GM06990 (cell line): Measurements from ENCODE around the gene OR52A1.

Experiments used
- DNase-seq: peaks from one replicate; pipeline ENCODE4 v3.0.0-alpha.2; 2011; ENCODE audit not compliant: insufficient read length; ENCODE audit errors: extremely low read depth
- H3K27me3 ChIP-seq: replicated peaks from 2 replicates; pipeline ENCODE4 v1.6.0; 2011; ENCODE audit warnings: low read length; ENCODE audit not compliant: control insufficient read depth, insufficient read depth
- H3K36me3 ChIP-seq: 2 replicates; pipeline ENCODE4 v1.5.1; 2011; ENCODE audit warnings: low read length; ENCODE audit not compliant: control insufficient read depth, insufficient read depth
- H3K4me3 ChIP-seq: replicated peaks from 2 replicates; pipeline ENCODE4 v1.5.1; 2011; ENCODE audit warnings: low read depth, mild to moderate bottlenecking, control low read depth, low read length
- CTCF ChIP-seq: IDR thresholded peaks from 2 replicates; pipeline ENCODE4 v1.5.1; 2011; ENCODE audit warnings: low read length, control low read depth, mild to moderate bottlenecking, inconsistent platforms; ENCODE audit not compliant: insufficient read depth, poor library complexity, severe bottlenecking

The OR52A1 gene

DNA sequence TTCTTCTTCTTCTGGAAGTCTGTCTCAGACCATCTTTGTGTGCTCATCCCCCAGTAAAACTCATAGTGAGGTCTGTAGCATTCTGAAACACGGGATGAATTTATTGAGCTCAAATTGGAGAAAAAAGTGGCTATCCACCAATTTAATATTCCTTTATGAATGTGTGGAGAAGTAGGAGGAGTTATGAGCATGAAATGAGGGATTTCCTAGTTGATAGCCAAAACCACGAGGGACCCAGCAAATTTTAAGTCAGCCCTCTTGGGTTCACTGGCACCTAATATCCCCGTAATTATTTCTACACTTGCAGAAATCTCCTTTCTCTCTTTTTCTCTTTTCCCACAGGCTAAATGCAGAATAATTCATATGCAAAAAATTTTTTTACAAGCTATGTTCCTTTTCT, at the start of gene OR52A1:
Gene OR52A1, minus strand, starts transcription at position 101 of the 400 bp plus-strand sequence. CDS start 2,388 bp downstream, outside the sequence.
- Histone ChIP-seq H3K4me3 (no peak within 1 kb of the TSS), H3K36me3 (no peaks in the 10 kb centered on the region), H3K27me3 (no peaks in the 10 kb centered on the region)
- no peak for TF ChIP-seq CTCF
- no peak for DNase-seq

DNA sequence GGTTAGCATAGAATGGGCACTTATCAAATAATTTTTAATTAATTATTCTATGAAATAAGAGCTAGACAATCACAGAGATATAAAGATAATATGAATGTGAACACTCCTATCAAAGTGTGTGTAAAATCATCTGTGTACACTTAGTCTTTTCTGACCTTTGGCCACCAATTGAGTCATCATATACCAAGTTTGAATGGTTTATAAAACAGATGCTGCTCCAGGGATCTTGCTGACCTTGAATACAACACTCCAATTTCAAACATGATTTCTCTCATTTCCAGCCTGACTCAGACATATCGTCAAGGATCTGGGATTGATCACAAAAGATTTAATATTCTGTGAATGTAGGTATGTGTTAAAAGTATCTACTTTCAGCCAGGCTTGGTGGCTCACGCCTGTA, 48.8 kb upstream of the OR52A1 start:
- DNase-seq = no peak
- no peak overlapping the region for H3K4me3 ChIP-seq
- no peaks in the 10 kb centered on the region for H3K27me3 ChIP-seq
- no peak for TF ChIP-seq CTCF
- H3K36me3 ChIP-seq = no peaks in the 10 kb centered on the region

DNA sequence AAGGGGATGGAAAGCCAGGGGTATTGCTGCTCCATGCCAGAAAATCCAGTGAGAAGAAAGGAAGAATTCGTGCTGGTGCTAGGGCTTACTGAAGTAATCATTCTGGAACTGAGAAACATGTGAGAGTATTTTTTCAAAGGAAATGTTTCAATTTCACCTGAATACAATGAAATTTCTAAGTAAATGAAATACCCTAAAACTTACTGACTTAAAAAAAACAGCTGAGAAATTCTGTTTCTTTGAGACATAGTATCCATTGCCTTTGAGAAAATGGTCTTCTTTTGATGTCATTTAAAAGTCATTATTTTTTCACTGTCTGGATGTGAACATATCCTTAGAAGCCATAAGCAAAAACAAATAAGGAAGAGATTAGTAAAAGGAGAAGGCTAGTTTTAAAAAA, 46.0 kb upstream of the OR52A1 start, which contains the start of gene OR51V1:
Gene OR51V1, minus strand, starts transcription at position 101 of the 400 bp plus-strand sequence. Its CDS starts 0 bp downstream, at position 101.
- no peaks in the 10 kb centered on the region for H3K36me3 ChIP-seq
- no peaks in the 10 kb centered on the region for H3K27me3 ChIP-seq
- DNase-seq = no peak
- H3K4me3 ChIP-seq = no peak within 1 kb of the TSS
- no peak for TF ChIP-seq CTCF

DNA sequence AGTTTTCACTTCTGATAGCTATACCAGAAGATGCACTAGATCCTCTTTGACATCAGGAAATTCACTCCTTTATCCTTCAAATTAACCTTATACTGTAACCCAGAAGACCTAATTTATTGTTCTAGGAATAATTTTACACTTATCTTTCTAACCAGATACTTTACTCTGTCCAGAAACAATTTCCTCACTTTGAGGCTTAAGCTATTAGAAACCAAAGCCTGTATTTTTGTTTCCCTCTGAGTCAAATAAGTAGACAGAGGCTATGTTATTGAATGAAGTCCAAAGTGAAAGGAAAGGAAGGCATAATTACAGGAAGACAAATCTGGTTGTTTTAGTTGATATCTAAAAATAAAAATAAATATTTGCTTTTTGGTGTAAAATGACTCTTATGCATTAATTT, 43.7 kb upstream of the OR52A1 start:
- no peak for DNase-seq
- Histone ChIP-seq H3K4me3 (no peak overlapping the region), H3K36me3 (no peaks in the 10 kb centered on the region), H3K27me3 (no peaks in the 10 kb centered on the region)
- no peak for TF ChIP-seq CTCF

DNA sequence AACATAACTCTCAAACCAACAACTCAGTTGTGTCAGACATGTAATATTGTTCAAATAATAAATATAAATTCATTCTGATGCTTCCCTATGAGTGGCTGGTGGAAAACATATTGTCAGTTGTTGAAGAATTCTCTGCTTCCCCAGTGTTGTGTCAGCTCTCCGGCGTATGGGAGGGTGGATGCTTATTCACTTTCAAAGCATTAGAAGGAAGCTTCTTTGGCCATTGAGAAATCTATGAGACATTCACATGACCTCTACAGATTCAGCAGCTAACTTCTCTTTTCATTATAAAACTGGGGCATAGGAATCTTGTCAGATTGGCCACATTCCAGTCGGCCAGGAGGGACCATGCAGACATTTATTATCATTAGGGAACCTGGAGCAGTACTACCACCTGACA, 43.0 kb upstream of the OR52A1 start:
- no peak for TF ChIP-seq CTCF
- H3K27me3 ChIP-seq = no peaks in the 10 kb centered on the region
- H3K36me3 ChIP-seq = no peaks in the 10 kb centered on the region
- no peak overlapping the region for H3K4me3 ChIP-seq
- no peak for DNase-seq

- H3K27me3 ChIP-seq = no peaks in the 10 kb centered on the region
- no peak for TF ChIP-seq CTCF
- no peak overlapping the region for H3K4me3 ChIP-seq
- no peaks in the 10 kb centered on the region for H3K36me3 ChIP-seq
- DNase-seq = no peak
These were observed 42.2 kb upstream of the OR52A1 start for GRCh38 chr11:5196731-5197130.
